Measurements from ENCODE around the gene CCDC85B.
"Not testable (repeated sequence)": the region's sequence is repeated elsewhere in the genome, so short reads cannot be mapped to it uniquely, and the experiment has no call there.

CCDC85B gene

DNA sequence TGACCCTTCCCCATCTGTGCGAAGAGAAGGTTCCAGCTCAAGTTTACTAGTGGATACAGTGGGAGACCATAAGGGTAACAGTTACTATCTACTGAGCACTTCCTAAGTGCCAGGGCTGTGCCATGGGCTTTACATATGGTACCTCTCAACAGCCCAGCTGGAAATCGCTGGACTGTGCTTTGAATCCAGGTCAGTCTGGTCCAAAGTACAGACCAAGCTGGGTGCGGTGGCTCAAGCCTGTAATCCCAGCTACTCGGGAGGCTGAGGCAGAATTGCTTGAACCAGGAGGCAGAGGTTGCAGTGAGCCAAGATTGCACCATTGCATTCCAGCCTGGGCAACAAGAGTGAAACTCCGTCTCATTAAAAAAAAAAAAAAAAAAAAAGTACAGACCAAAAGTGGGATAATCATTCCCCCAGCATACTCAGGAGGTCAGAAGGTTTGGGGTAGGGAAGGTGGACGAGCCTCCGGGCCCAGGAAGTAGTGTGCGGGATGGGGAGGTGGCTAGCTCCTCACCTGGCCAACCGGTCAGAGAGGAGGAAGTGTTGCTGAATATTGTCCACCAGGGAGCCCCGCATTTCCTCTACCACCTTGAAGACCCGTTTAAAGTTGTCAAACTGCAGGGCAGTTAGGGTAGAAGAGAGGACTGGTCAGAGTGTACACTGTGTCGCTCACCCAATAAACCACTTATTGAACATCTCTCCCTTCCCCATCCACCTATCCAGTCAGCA, 4.5 kb upstream of the CCDC85B start:
- no peak for DNase-seq (ENCODE audit: extremely low read depth in 1 of 2, low read depth in 1 of 2)

DNA sequence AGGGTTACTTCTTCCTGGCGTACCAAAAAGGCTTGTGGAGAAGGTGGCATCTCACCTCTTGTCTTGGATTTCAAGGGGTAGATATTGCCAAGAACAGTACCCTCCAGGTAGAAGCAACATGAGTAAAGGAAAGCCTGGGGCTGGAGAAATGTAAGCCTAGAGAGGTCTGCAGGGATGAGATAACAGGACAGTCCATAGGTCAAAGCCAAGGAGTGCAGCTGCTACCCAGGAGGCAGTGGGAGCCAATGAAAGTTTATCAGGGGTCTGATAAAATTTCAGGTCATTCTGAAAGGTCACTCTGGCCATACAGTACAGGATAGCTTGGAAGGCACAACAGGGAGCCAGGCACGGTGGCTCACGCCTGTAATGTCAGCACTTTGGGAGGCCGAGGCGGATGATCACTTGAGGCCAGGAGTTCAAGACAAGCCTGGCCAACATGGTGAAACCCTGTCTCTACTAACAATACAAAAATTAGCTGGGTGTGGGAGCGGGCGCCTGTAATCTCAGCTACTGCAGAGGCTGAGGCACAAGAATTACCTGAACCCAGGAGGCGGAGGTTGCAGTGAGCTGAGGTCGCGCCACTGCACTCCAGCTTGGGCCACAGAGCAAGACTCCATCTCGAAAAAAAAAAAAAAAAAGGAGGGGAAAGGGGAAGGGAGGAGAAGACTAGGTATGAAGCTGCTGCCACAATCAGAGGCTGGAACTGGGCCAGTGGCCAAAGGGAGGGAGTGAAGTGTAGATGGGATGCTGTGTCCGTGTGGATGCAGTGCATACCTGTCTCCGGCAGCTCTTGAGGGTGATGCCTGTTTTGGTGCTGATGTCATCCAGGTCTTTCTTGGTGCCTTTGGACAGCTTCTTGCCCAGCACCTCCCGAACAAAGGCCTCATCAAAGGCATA, 3.4 kb upstream of the CCDC85B start:
- DNase-seq (ENCODE audit: extremely low read depth in 1 of 2, low read depth in 1 of 2) = no peak

DNA sequence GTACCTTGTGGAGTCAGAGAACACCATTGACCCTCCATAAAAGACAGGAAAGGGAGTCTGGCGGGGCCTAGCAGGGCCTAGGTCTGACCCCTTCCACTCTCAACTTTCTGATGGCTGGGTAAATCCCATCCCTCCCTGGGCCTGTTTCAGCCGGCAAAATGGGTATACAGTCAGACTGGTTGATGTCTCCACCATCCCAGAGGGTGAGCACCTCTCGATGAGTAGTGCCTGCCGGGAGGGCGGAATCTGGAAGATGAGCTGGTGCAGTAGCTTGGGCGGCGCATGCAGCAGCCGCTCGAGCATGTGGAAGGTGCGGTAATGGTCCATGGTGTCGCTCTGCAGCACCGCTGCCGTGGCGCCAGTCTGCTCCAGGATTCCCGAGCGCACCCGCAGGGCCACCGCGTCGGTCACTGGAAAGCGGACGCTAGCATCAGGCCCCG, 2.7 kb upstream of the CCDC85B start:
- no peak for DNase-seq (ENCODE audit: extremely low read depth in 1 of 2, low read depth in 1 of 2)

DNA sequence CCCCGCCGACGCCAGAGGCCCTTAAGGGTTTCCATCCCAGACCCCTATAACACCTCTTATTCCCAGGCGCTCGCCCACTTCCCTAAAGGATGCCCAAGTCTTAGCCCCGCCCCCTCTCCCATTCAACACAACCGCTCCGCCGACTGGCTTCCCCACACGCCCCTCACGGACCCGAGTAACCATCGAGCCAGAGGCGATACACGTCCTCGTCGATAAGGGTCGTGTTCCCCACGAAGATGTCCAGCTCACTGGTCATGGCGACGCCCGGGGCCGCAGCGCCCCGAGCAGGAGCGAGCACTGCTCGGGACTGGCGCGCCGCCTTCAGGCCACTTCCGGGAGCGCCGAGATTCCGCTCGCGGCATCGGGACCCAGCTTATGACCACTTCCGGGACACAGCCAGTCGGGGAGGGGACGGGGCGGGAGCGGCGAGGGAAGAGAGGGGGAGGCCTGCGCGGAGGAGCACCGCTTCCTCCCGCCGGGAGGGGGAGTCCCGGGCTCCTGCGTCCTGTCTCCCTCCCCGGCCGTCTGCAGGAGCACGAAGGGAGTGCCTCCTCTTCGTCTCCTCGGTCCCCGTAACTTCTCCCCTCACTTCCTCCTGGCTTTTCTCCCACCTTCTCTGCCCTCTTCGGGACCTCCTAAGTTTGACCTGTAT, 2.2 kb upstream of the CCDC85B start, which contains the start of gene FIBP:
TSS of gene FIBP (minus strand) at position 309 of the 652 bp plus-strand sequence. CDS start at position 256, 53 bp downstream.
- peak; percentile 90 to 92 for DNase-seq (ENCODE audit: extremely low read depth in 1 of 2, low read depth in 1 of 2)

DNA sequence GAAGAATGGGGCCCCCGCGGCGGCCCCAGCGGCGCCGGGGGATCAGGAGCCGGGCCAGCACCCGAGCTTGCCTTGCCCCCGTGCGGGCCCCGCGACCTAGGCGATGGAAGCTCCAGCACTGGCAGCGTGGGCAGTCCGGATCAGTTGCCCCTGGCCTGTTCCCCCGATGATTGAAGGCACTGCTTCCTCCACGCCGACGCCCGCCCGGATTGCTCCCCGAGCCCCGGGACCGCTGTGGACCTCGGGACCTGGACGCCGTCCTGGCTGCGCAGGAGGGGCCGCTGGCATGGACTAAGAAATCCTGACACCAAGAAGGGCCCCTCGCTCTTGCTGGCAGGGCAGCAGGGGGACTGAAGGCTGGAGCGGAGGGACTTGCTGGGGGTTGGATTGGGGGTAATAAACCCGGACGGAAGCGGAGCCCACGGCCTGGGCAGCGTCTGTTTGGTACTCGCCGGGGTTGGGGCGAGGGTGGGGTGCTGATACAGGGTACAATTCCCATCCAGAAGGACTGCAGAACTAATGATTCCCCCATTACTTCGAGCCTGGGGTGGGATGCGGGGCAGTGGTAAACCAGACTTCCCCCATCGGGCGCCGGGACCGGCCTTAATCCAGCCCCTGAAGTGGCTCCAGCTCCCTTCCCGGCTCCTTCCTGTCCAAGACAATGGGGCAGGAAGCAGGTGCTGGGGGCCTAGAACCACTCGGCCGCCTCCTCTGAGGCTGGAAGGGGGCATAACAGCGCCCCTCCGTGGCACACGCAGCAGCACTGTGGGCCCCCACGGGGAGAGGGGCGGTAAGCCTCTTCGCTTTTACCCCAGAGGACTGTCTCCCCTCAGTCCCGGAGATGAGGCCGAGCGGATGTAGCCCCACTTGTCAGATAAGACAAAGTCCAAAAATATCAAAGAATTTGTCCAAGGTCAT, 1.0 kb downstream of the CCDC85B start:
- DNase-seq (ENCODE audit: extremely low read depth in 1 of 2, low read depth in 1 of 2) = no peak

DNA sequence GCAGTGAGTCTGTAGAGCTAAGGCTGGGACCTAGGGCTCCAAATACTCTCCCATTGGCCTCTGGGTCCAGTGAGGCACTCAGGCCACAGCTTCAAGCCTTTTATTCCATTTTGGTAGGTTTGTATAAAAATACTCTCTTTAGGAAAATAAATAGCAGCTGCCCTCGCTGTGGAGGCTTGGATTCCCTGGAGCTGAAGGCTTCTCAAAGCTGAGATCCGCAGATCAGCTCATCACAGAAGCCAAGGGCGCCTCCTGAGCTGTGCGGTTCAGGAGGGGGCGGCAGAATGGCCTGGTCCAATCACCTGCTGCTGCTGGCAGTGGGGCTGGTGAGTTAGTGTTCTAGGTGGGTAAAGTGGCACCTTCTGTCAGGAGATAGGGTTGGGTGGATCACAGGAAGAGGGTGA, 1.7 kb downstream of the CCDC85B start:
- DNase-seq (ENCODE audit: extremely low read depth in 1 of 2, low read depth in 1 of 2) = not testable (repeated sequence)

DNA sequence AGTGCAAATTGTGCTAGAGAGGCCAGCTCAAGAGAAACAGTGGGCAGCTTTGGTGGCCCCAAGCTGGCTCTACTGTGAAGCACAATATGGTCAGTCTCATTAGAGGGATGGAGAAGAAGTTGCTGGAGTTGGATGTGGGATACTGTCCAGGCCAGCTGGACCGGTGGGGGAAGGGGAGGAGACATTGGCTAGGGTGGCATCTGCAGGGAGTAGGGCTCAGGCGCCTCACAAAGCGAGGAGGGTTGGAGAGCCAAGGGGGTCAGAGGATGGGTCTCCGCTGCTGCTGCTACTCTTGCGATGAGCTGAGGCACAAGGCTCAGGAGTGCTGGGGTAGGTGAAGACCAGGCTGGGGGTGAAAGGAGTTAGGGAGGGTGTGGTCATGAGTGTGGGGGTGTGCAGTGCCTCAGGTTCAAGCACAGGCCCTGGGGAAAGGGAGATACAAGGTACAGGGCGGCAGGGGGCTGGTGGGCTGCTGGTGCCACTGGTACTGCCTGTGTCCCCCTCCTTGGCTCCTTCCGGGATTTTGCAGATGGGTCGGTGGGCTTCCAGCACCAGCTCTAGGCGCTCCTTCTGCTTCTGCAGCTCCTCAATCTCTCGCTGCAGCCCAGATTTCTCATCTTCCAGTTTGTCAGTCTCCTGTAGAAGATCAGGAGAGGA, 2.3 kb downstream of the CCDC85B start:
- DNase-seq (ENCODE audit: extremely low read depth in 1 of 2, low read depth in 1 of 2) = no peak

DNA sequence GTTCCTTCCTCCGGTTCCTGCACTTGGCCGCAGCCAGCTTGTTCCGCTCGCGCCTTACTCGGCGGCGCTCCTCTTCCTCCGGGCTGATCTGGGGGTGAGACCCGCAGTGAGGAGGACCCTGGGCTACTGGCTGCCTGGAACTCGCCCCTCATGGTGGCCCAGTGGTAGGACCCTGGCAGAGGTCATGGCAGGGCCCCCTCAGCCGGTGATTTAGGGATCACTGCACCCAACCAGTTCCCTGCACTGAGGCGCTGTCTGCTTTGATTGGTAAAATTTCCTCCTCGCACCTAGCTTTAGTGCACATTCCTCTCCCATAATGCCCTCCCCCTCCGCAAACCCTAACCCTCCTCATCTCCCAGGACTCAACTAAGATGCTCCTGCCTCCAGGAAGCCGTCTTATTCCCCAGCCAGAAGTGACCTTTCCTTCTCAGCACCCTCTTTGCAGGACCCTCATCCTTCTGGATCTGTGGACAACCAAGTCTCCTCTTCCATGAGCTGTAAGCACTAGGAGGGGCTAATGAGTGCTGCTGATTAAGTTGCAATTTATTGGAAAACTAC, 3.6 kb downstream of the CCDC85B start:
- DNase-seq (ENCODE audit: extremely low read depth in 1 of 2, low read depth in 1 of 2) = no peak

DNA sequence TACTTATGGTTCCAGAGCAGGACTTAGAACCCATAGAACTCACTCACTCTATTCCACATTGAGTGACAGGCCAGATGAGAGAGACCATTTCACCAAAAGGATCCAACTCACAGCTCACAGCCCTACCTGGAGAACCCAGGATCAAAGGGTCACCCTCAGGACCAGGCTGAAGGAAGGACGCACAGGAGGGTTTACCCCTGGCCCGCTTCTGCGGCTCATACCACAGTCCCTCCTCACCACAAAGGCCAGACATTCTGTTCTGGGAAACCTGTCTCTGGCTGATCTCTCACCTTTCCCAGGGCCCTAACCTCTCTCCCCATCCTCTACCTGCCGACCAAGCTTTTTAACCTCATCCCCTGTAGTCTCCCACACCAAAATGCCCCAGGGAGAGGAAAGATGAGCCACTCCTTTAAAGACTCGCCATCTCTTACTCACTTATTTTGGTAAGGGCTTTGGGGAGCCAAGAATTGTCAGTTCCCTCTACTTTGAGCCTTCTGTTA, 5.1 kb downstream of the CCDC85B start:
- no peak for DNase-seq (ENCODE audit: extremely low read depth in 1 of 2, low read depth in 1 of 2)

DNA sequence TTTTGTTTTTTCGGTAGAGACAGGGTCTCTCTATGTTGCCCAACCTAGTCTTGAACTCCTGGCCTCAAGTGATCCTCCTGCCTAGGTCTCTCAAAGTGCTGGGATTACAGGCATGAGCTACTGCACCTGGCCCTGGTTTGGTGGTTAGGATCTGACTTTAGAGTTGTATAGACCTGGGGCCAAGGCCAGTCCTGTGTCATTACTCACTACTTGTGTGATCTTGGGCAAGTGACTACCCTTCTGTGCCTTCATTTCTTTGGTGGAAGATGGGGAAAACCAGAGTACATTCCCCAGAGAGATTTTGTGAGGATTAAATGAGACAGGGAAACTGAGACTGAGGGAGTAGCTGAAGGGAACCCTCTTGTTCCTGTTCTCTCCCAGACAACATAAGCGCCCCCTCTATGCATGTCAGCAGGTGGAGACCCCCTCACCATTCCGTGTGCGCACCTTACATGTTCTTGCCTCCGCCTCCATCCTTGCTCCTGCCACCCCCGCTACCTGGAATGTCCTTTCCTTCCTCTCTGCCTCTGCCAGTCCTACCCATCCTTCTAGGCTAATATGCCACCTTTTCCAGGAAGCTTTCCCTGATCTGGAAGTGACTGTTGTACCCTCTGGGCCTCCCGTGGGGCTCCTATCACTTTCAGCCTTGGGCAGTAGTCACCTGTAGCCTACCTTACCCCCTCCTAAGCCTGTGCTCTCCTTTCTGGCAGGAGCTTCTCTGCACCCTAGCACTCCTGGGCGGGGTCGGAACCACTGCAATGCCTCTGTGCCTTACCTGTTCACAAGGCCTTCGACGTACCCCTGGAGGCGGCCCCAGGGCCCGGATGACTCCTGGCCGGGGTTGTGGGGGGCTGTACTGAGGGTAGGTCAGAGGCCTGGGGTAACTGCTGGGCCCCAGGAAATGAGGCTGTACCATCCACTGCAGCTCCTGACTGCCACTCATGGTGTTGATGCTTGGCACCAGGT, 5.8 kb downstream of the CCDC85B start:
- no peak for DNase-seq (ENCODE audit: extremely low read depth in 1 of 2, low read depth in 1 of 2)

DNA sequence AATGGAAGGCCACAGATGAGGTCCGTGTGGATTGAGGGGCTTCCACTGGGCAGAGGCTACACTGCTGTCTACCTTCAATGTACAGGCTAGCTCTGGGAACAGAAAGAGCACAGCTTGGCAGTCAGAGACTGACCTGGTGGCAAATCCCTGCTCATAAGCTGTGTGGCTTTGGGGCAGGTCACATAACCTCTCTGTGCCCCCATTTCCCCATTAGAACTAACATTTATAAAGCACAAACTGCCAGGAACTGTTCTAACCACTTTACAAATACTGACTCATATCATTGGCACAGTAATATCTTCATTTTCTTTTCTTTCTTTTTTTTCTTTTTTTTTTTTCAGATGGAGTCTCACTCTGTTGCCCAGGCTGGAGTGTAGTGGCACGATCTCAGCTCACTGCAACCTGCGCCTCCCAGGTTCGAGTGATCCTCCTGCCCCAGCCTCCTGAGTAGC, 6.6 kb downstream of the CCDC85B start:
- no peak for DNase-seq (ENCODE audit: extremely low read depth in 1 of 2, low read depth in 1 of 2)

DNA sequence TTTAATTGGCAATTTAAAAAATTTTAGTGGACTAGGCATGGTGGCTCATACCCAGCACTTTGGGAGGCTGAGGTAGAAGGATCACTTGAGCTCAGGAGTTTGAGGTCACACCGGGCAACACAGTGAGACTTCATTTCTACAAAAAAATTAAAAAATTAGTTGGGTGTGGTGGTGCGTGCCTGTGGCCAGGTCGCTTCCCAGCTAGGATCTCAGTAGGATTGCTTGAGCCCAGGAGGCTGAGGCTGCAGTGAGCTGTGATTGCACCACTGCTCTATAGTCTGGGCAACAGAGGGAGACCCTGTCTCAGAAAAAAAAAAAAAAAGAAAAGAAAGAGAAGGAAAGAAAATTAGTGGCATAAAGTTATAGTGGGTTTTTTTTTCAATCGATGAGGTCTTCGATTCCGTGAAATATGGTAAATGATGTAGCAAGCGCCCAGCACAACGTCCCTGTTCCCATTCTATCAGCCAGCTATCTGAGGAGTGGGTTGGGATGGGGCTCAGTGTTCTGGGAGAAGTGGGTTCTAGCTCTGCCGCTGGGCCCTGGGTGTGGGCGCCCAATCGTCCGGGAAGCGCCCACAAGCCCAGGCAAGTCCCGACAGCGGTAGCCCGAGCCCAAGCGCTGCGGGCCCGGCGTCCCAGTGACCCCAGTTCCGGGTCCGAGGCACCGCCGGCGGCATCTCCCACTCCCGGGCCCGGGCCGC, 8.3 kb downstream of the CCDC85B start:
- no peak for DNase-seq (ENCODE audit: extremely low read depth in 1 of 2, low read depth in 1 of 2)

DNA sequence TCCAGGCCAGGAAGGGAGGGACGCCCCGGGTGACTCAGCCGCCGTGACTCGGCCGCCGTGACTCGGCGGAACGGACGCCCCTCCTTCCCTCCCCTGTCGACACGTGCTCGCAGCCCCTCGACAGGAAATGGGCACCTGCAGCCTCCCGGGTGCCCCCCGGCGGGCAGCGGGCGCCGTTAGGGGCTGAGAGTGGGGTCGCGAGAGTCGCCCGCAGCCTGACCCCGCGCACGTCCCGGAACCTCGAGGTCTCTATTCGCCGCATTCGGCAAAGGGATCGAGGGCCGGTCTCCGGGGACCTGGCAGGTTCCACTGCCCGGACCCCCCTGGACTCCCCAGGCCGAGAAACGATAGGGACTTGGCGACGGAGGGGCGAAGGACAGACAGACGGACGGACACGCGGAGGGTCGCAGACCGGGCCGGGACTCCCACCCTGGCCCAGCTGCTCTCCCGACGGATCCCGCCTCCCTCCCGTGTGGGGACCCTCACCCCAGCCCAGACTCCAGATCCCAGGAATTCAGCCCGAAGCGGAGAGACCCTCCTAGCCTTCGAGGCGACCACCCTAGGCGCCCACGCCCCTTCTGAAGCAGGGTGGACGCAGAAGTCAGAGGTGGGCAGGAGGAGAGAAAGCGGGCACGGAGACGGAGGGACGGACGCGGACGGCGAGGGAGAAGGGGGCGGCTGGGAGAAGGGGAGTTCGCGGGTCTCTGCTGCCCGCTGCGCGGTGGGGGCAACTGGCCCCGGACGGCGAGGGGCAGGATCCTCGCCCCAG, 9.1 kb downstream of the CCDC85B start:
- DNase-seq (ENCODE audit: extremely low read depth in 1 of 2, low read depth in 1 of 2) = peak in 1 of 2 donors; percentile 49

DNA sequence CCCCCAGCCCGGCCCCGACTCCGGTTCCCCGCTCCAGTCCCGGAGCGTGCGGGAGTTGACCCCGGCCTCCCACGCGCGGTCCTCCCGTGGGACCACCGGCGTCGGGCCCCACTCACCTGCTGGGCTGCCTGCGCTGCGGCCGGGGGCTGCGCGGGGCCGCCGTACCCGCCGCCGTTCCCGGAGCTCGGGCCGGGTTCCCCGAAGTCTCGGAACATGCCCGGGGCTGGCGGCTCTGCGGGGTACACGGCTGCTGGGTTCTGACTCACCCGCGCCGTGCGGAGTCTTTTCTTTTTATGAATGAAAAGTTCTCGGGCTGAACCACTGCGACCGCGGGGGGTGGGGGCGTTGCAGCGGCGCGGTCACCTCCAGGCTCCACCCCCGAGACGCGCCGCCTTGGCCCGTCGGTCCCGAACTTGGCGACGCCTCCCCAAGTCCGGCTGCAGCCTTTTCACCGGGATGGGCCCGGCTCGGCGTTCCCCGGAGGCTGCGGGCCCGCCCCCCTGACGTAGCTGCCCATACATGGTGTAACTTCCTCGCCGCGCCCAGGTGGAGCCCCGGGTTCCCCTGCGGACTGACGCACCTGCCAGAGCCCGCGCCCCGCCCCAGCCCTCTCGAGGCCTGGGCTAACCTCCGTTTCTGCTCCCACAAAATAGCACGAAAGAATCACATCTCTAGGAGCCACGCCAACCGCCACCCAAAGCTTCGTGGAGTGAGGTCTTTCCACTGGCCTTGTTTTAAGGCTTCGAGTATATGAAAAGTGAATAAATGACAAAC, 9.8 kb downstream of the CCDC85B start, which contains the start of gene FOSL1:
TSS of gene FOSL1 (minus strand) at position 264 of the 774 bp plus-strand sequence. CDS start at position 215, 49 bp downstream.
- DNase-seq (ENCODE audit: extremely low read depth in 1 of 2, low read depth in 1 of 2) = peak; percentile 86 to 90

DNA sequence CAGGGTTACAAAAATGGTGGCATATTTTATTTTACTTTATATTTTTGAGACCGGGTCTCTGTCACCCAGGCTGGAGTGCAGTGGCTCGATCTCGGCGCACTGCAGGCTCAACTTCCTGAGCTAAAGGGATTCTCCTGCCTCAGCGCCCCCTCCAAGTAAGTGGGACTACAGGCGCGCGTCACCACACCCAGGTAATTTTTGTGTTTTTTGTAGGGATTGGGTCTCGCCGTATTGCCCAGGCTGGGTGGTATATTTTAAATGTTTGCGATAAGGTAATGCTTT, 10.4 kb downstream of the CCDC85B start:
- DNase-seq (ENCODE audit: extremely low read depth in 1 of 2, low read depth in 1 of 2) = no peak

DNA sequence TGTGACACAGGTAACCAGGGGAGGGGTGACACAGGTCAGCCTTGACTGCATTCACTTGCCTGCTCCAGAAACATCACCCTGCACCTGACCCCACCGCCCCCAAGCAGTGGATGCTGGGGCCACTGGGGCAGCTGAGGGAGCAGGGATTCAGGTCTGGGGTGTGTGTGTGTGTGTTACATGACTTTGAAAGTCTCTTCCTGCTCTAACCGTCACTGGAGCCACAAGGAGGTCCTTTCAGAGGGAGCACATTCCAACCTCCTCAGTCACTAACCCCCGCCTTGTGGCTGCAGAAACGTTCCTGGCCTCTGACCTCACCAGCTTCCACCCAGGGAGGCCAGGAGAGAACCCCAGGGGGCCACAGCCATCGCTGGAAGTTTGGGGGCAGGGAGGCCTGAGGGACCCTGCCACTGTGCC, 12.6 kb downstream of the CCDC85B start:
- no peak for DNase-seq (ENCODE audit: extremely low read depth in 1 of 2, low read depth in 1 of 2)

Measured in activated CD8-positive, alpha-beta memory T cell treated with anti-CD3 and anti-CD28 coated beads for 1 hour (primary cell).